GM12878 (cell line): ENCODE data around the gene ZNF689. TPM values are rescaled to one million over a fixed set of nuclear protein-coding genes. Genes with fewer than 3 reads are reported as not detected.

Experiments used
- ATF7 ChIP-seq: fragments of 450-650 bp; IDR thresholded peaks from 2 replicates; pipeline ENCODE4 v1.6.1; 2016; ENCODE audit warnings: low read depth, mild to moderate bottlenecking
- BCL11A ChIP-seq: IDR thresholded peaks from 2 replicates; pipeline ENCODE4 v1.6.1; 2011; ENCODE audit warnings: low read depth, low read length
- BCLAF1 ChIP-seq: fragments of 450-650 bp; IDR thresholded peaks from 2 replicates; pipeline ENCODE4 v1.6.1; 2017; ENCODE audit warnings: antibody characterized with exemption, mild to moderate bottlenecking, moderate library complexity
- BMI1 ChIP-seq: fragments of 450-650 bp; IDR thresholded peaks from 2 replicates; pipeline ENCODE4 v1.6.1; 2016; ENCODE audit warnings: mild to moderate bottlenecking, moderate library complexity, borderline replicate concordance
- BRCA1 ChIP-seq: IDR thresholded peaks from 2 replicates; pipeline ENCODE4 v1.6.1; 2011; ENCODE audit warnings: low read depth, low read length, improper control_type of control experiment
- CHD1 ChIP-seq: IDR thresholded peaks from 2 replicates; pipeline ENCODE4 v1.6.1; 2012; ENCODE audit warnings: low read depth, low read length, improper control_type of control experiment
- CHD4 ChIP-seq: fragments of 200-600 bp; sonication (generic); IDR thresholded peaks from 2 replicates; pipeline ENCODE4 v1.6.1; 2016; ENCODE audit warnings: mild to moderate bottlenecking
- EED ChIP-seq: sonication (generic); IDR thresholded peaks from 2 replicates; pipeline ENCODE4 v1.6.1; 2016; ENCODE audit warnings: antibody characterized with exemption, low read depth
- ESRRA ChIP-seq: IDR thresholded peaks from 2 replicates; pipeline ENCODE4 v1.6.1; 2012; ENCODE audit warnings: mild to moderate bottlenecking, low read length, improper control_type of control experiment
- ETV6 ChIP-seq, 2 experiments: fragments of 450-650 bp in 1 of 2; IDR thresholded peaks in 1 of 2; conservative IDR thresholded peaks in 1 of 2; 2 replicates each; pipeline ENCODE4 v1.6.1; 2014; ENCODE audit warnings: antibody characterized with exemption in 1 of 2, borderline replicate concordance in 1 of 2, low read depth in 1 of 2, mild to moderate bottlenecking in 1 of 2, moderate library complexity in 1 of 2
- FOXK2 ChIP-seq: fragments of 450-650 bp; IDR thresholded peaks from 2 replicates; pipeline ENCODE4 v1.6.1; 2017; ENCODE audit warnings: mild to moderate bottlenecking, moderate library complexity
- HCFC1 ChIP-seq: fragments of 150-350 bp; IDR thresholded peaks from 2 replicates; pipeline ENCODE4 v1.6.1; 2014; ENCODE audit warnings: low read length
- KAT2A ChIP-seq: conservative IDR thresholded peaks from 2 replicates; pipeline ENCODE4 v1.6.1; 2011; ENCODE audit warnings: low read depth, low read length; ENCODE audit not compliant: control insufficient read depth
- KLF5 ChIP-seq: fragments of 450-650 bp; IDR thresholded peaks from 2 replicates; pipeline ENCODE4 v1.6.1; 2014; ENCODE audit warnings: mild to moderate bottlenecking; ENCODE audit not compliant: partially characterized antibody
- MEF2A ChIP-seq: IDR thresholded peaks from 2 replicates; pipeline ENCODE4 v1.6.1; 2011; ENCODE audit warnings: low read depth, mild to moderate bottlenecking, low read length, moderate library complexity; ENCODE audit not compliant: insufficient read depth
- MLLT1 ChIP-seq: fragments of 450-650 bp; IDR thresholded peaks from 2 replicates; pipeline ENCODE4 v1.6.1; 2016; ENCODE audit warnings: mild to moderate bottlenecking
- NFYB ChIP-seq: IDR thresholded peaks from 2 replicates; pipeline ENCODE4 v1.6.1; 2011; ENCODE audit warnings: low read depth, mild to moderate bottlenecking, low read length, improper control_type of control experiment, moderate library complexity; ENCODE audit not compliant: insufficient read depth
- POLR2AphosphoS2 ChIP-seq: IDR thresholded peaks from 2 replicates; pipeline ENCODE4 v1.6.1; 2011; ENCODE audit warnings: low read depth, mild to moderate bottlenecking, low read length, improper control_type of control experiment, moderate library complexity
- RB1 ChIP-seq: fragments of 450-650 bp; formaldehyde crosslinking; IDR thresholded peaks from 2 replicates; pipeline ENCODE4 v1.6.1; 2017; ENCODE audit warnings: mild to moderate bottlenecking, borderline replicate concordance
- RUNX3 ChIP-seq: IDR thresholded peaks from 2 replicates; pipeline ENCODE4 v1.6.1; 2012; ENCODE audit warnings: low read length, inconsistent platforms
- SIX5 ChIP-seq: IDR thresholded peaks from 2 replicates; pipeline ENCODE4 v1.6.1; 2011; ENCODE audit warnings: mild to moderate bottlenecking, low read depth, low read length, moderate library complexity; ENCODE audit not compliant: severe bottlenecking
- SP1 ChIP-seq: IDR thresholded peaks from one replicate; pipeline ENCODE4 v1.6.1; 2011; ENCODE audit warnings: low read depth, low read length
- SREBF1 ChIP-seq: IDR thresholded peaks from 2 replicates; pipeline ENCODE4 v1.6.1; 2012; ENCODE audit warnings: mild to moderate bottlenecking, low read length
- SUZ12 ChIP-seq: fragments of 200-600 bp; sonication (generic); IDR thresholded peaks from one replicate; pipeline ENCODE4 v1.6.1; 2018; ENCODE audit warnings: antibody characterized with exemption, mild to moderate bottlenecking; ENCODE audit not compliant: unreplicated experiment
- USF1 ChIP-seq: IDR thresholded peaks from 2 replicates; pipeline ENCODE4 v1.6.1; 2011; ENCODE audit warnings: borderline replicate concordance, low read depth, mild to moderate bottlenecking, moderate library complexity, mixed read lengths, low read length; ENCODE audit not compliant: insufficient read depth; ENCODE audit errors: extremely low read length
- YY1 ChIP-seq: IDR thresholded peaks from 2 replicates; pipeline ENCODE4 v1.6.1; 2011; ENCODE audit warnings: low read depth, mild to moderate bottlenecking, low read length
- polyA plus RNA-seq, 11 experiments: library from polyadenylated mRNA; depleted of rRNA in 4 of 11; unstranded in 6 of 11; stranded (reverse) in 5 of 11; fragments of >200 nt; fragmentation: Nextera tagmentation in 4 of 11; fragmentation: Illumina TruSeq in 1 of 11; extraction: Ambion mirVana in 4 of 11; extraction: Trizol in 1 of 11; gene quantifications; 1 replicate in 1 of 11; 2 replicates in 10 of 11; pipeline versions ENCODE4 v1.2.1 to v1.2.3, GENCODE V29; 2011 to 2016; ENCODE audit warnings: inconsistent platforms in 2 of 11, missing spikeins in 2 of 11, low read depth in 1 of 11
- total RNA-seq, 4 experiments: library from RNA; depleted of rRNA in 3 of 4; stranded (reverse); fragments of >200 nt in 3 of 4; fragmentation: Illumina TruSeq in 1 of 4; extraction: Trizol in 1 of 4; gene quantifications; 2 replicates each; pipeline versions ENCODE4 v1.2.1 to v1.2.3, GENCODE V29; 2013 to 2021

The ZNF689 gene
- total and polyA plus RNA-seq, 10 of the 15 experiments (the other 5 are each of a cell fraction or from before 2014, with no cell fraction given), result 4.7 to 13.2 (median 8.5) TPM

GRCh38 chr16:30571445-30572322, 38.5 kb downstream of the ZNF689 start, which contains the start of gene ZNF688 (continued):
- peak; percentile 13; the same call in 1 of the 2 replicates for TF ChIP-seq BCLAF1
- no peak for TF ChIP-seq SUZ12
- TF ChIP-seq KAT2A, result no peak
- TF ChIP-seq FOXK2, result peak; percentile 78
- TF ChIP-seq MEF2A, result no peak
- peak; percentile 60; the same call in 1 of the 2 replicates for TF ChIP-seq RB1
- no peak for TF ChIP-seq USF1
- no peak; the same call in 1 of the 2 replicates for TF ChIP-seq ESRRA
- TF ChIP-seq CHD1, result peak; percentile 64; the same call in 1 of the 2 replicates
- TF ChIP-seq RUNX3, result peak; percentile 76; the same call in 1 of the 2 replicates
- TF ChIP-seq MLLT1, result no peak
- TF ChIP-seq BCL11A, result no peak
- TF ChIP-seq ETV6 (conservative IDR thresholded peaks at IDR 0.05 in 1 of 2, IDR thresholded peaks at IDR 0.05 in 1 of 2; ENCODE audit: borderline replicate concordance in 1 of 2, low read depth in 1 of 2), result no peak
- TF ChIP-seq POLR2AphosphoS2, result 0 out of 2 replicates have a peak, but pooled peaks have one; percentile 29
- TF ChIP-seq EED, result no peak
- TF ChIP-seq SP1, result peak; percentile 96
- TF ChIP-seq NFYB, result peak; percentile 99
- TF ChIP-seq BRCA1, result no peak
- TF ChIP-seq SREBF1, result no peak
- peak; percentile 84 for TF ChIP-seq SIX5
- TF ChIP-seq BMI1, result no peak
- peak; percentile 64; the same call in 1 of the 2 replicates for TF ChIP-seq ATF7
- peak; percentile 99 for TF ChIP-seq YY1
- TF ChIP-seq HCFC1, result peak; percentile 88
- no peak for TF ChIP-seq CHD4
- TF ChIP-seq KLF5, result no peak
